ENCODE data around the gene ADAMTS10.
"Not testable (repeated sequence)": the region's sequence is repeated elsewhere in the genome, so short reads cannot be mapped to it uniquely, and the experiment has no call there.

ADAMTS10 gene

GRCh38 chr19:8610041-8610935 lies at the start of gene ADAMTS10:
Gene ADAMTS10 (minus strand): TSS chr19:8610715. CDS start chr19:8605710, 5,005 bp downstream.
- no peak for DNase-seq

DNA sequence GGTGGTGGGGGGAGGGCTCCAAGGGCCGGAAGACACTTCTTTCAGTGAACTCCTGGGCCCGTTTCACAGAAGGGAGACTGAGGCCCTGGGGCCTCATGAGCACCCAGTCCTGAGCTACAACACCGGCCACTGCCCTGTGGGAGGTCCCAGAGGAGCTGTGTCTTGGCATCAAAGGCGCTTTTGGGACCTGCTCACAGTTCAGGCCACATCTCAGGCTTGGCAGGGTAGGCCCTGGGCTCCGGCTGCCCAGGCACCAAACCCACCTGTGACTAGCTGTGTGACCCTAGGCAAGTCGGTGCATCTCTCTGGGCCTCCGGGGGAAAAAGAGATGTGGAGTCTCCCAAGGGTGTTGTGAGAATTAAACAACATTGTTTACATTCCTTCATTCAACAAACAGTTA lies 49.4 kb upstream of the ADAMTS10 start:
- DNase-seq: no peak

DNA sequence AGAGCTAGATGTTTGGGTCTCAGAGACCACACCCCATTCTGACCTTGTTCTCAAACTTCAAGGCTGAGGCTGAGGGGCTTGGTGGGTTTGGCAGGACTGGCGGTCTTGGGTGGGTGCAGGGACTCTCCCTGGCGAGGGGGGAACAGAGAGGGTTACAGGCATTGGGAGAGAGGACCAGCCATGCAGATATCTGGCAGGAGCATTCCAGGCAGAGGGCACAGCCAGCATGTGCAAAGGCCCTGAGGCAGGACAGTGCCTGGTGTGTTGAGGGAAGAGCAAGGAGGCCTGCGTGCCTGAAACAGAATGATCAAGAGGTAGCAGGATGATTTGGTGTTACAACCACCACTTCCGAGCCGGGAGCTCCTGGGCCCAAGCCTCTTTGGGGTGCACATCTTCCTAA lies 47.4 kb upstream of the ADAMTS10 start:
- no peak for DNase-seq

DNA sequence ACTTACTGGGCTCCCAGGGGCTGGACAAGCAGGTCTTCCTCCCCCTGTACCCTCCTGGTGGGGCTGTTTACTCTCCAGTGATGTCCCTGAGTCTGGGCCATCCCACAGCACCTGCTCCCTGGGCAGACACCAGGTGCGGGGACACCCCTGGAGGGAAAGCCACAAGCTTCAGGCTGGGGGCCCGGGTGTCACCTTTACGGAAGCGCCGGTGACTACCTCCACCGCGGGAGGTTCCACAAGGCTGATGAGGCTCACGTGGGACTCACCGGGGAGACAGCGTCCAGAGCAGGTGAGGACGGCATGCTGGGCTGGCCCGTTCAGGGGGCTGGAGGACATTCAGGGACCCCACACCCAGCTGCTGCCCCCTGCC lies 44.8 kb upstream of the ADAMTS10 start:
- no peak for DNase-seq

GRCh38 chr19:8654591-8655339 lies 44.2 kb upstream of the ADAMTS10 start:
- peak; percentile 19 to 21 for DNase-seq

DNA sequence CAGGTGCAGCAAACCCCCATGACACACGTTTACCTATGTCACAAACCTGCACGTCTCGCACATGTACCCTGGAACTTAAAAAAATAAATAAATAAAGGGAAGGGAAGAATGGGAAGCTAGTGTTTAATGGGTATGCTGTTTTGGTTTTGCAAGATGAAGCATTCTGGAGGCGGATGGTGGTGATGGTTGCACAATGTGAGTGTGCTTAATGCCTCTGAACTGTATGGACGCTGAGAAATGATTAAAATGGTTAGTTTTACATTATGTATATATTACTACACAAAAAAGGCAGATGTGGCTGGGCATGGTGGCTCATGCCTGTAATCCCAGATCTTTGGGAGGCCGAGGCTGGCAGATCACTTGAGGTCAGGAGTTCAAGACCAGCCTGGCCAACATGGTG lies 37.7 kb upstream of the ADAMTS10 start:
- no peak for DNase-seq

GRCh38 chr19:8643860-8644653 lies 33.5 kb upstream of the ADAMTS10 start:
- DNase-seq: no peak

- no peak for DNase-seq
Measured at GRCh38 chr19:8642561-8642960, 32.0 kb upstream of the ADAMTS10 start.

DNA sequence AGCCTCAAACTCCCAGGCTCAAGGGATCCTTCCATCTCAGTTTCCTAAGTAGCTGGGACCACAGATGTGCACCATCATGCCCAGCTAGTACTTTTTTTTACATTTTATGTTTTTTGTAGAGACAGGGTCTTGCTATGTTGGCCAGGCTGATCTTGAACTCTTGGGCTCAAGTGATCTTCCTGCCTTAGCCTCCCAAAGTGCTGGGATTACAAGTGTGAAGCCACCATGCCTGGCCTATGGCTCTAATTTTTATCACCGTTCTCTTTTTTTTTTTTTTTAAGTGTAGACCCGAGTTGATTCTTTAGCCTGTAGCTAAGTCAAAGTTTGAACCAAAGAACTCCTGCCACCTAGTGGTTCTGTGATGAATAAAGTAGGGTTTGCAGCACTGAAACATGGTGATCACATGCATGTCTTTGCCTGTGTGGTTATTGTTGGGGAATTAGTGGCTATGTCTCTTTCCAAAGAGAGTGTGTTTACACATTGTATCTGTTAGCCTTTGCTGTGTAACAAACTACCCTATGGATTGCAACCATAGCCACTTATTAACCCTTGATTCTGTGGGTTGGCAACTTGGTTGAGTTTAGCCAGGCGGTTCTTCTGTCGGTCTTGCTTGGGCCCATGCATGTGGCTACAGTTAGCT lies 31.5 kb upstream of the ADAMTS10 start:
- DNase-seq: no peak

DNA sequence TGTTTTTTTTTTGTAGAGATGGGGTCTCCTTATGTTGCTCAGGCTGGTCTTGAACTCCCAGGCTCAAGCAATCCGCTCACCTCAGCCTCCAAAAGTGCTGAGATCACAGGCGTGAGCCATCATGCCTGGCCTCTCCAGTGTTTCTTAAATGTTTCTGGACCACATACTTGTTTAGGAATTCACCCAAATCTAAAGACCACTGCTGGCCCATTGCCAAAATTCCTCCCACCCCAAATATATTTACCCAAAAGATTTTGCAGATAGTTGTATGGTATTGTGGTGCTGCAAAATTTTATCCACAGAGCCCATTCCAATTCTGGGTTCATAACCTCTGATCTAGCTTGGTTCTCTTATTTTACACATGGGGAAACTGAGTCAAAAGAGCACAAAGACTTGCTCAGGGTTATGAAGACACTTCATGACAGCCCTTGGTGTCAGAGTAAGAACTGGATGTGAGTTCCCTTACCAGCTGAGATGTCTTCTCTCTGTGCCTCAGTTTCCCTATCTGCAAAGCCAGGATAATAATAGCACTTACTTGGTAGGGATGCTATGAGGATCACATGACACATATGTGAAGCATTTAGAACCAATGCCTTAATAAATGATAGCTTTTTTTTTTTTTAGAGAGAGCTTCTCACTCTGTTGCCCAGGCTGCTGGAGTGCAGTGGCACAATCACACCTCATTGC lies 30.8 kb upstream of the ADAMTS10 start:
- no peak for DNase-seq

- DNase-seq: no peak
Measured at GRCh38 chr19:8640402-8641004, 30.0 kb upstream of the ADAMTS10 start.

- no peak for DNase-seq
Measured at GRCh38 chr19:8639821-8640401, 29.4 kb upstream of the ADAMTS10 start.

DNA sequence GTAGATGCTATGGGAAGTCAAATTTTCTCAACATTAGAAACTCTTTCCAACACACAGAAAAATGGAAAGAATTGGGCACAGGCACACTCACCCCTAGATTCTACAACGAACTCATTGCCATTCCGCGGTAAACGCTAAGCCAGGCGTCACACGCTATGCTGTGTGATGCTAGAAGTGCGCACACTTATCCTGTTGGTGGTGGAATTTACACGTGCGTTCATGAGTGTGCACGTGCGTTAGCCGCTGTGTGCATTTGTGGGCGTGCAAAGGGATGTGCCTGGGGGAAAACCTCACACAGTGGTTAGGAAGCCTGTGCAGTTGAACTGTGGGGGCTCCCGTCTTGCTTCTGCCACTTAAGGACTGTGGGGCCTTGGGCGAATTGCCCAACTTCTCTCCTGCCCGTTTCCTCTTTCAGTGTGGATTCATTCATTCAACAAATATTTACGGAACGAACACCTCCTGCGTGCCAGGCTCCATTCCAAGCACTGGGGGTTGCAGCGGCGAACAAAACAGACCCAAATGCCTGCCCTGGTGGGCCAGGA lies 27.6 kb upstream of the ADAMTS10 start:
- DNase-seq: no peak

- not testable (repeated sequence) for DNase-seq
Measured at GRCh38 chr19:8637070-8637469, 26.6 kb upstream of the ADAMTS10 start.

GRCh38 chr19:8635422-8635821 lies 24.9 kb upstream of the ADAMTS10 start:
- no peak for DNase-seq

DNA sequence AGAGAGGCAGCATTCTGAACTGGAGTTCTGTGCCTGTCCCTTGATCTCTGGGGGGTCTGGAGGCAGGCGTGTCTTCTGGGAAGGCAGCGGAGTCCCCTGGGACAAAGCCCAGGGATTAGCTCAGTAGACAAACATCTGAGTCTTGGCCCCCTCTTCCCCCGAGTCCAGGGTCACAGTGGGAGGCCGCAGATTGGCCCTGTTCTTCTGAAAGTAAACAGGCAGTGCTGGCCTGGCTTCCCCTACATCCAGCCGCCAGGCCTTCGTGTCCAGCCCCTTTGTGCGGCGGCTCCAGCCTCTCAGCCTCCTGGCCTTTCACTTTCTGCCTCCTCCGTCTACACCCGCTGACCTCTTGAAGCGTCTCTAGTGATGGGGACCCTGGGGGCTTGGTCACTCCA lies 20.9 kb upstream of the ADAMTS10 start:
- DNase-seq: no peak

- DNase-seq: no peak
Measured at GRCh38 chr19:8630796-8631424, 20.4 kb upstream of the ADAMTS10 start.

DNA sequence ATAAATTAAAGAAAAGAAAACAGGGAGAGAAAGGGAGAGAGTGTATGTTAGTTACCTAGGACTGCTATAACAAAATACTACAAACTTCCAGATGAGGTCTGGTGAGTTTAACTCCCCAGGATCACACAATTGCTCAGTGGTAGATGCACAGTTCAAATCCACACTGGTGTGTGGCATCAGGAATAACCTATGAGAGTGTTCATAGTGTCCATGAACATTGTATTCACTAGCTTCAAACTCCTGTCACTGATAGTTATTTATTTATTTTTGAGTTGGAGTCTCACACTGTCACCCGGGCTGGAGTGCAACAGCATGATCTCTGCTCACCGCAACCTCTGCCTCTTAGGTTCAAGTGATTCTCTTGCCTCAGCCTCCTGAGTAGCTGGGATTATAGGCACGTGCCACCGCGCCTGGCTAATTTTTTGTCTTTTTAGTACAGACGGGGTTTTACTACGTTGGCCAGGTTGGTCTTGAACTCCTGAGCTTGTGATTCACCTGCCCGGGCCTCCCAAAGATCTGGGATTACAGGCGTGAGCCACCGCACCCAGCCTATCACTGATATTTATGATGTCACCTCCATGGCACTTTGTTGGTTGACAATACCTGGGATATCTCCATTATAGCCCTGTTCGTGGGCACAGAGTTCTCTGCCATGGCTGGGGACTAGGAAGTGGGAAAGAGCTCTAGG lies 19.6 kb upstream of the ADAMTS10 start, which contains the start of gene NFILZ:
Gene NFILZ, plus strand, starts transcription at position 638 of the 688 bp plus-strand sequence. CDS start 46,133 bp downstream, outside the sequence.
- DNase-seq: no peak

DNA sequence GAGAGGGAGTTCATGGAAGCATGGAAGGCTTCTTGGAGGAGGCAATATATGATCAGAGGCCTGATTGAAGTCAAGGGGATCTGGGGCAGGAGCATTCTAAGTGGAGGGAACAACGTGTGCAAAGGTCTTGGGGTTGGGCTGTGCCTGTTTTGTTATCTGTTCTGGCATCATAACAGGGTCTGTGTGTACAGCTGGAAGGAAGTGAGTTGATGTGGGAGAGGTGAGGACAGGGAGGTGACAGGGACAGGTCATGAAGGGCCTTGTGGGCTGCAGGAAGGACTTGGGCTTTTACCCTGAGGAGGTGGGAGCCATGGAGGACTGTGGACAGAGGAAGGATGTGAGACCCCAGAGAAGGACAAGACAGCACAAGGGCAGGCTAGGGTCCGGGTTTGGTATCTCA lies 18.7 kb upstream of the ADAMTS10 start:
- no peak for DNase-seq

DNA sequence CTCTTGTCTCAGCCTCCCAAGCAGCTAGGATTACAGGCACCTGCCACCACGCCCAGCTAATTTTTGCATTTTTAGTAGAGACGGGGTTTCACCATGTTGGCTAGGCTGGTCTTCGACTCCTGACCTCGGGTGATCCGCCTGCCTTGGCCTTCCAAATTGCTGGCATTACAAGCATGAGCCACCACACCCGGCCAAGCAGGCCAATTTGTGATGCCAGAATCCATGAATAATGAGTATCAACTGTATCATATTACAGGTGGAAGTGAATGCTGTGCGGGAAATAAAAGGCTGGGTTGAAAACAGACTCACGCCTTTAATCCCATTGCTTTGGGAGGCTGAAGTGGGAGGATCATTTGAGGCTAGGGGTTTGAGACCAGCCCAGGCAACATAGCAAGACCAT lies 16.3 kb upstream of the ADAMTS10 start:
- no peak for DNase-seq

Measured in NCI-H2081 (cell line).